Loucy (cell line): Measurements from ENCODE around the gene CTLA4.

Experiments
- H2AFZ ChIP-seq: fragments of 200-600 bp; sonication (generic); 2 replicates; pipeline ENCODE4 v1.6.0; 2016; ENCODE audit warnings: antibody characterized with exemption, mild to moderate bottlenecking, low read length, moderate library complexity
- H3F3A ChIP-seq: fragments of 200-600 bp; 2 replicates; pipeline ENCODE4 v1.6.0; 2016; ENCODE audit warnings: antibody characterized with exemption, low read depth, mild to moderate bottlenecking
- H3K27me3 ChIP-seq: fragments of 200-600 bp; sonication (generic); 2 replicates; pipeline ENCODE4 v1.6.1; 2014; ENCODE audit warnings: low read length, mild to moderate bottlenecking; ENCODE audit not compliant: insufficient read depth, poor library complexity, severe bottlenecking
- H3K36me3 ChIP-seq: fragments of 200-600 bp; sonication (generic); 2 replicates; pipeline ENCODE4 v1.6.1; 2016; ENCODE audit warnings: low read length; ENCODE audit not compliant: insufficient read depth
- H3K4me1 ChIP-seq: fragments of 200-600 bp; sonication (generic); 2 replicates; pipeline ENCODE4 v1.5.1; 2014; ENCODE audit warnings: low read length, mild to moderate bottlenecking; ENCODE audit not compliant: insufficient read depth, poor library complexity, severe bottlenecking
- H3K4me2 ChIP-seq: fragments of 200-600 bp; sonication (generic); 2 replicates; pipeline ENCODE4 v1.6.0; 2014; ENCODE audit warnings: antibody characterized with exemption, low read length, low read depth, mild to moderate bottlenecking; ENCODE audit not compliant: poor library complexity, severe bottlenecking
- H3K4me3 ChIP-seq: fragments of 200-600 bp; sonication (generic); 2 replicates; pipeline ENCODE4 v1.5.1; 2014; ENCODE audit warnings: low read length, mild to moderate bottlenecking, mixed read lengths; ENCODE audit not compliant: poor library complexity, severe bottlenecking
- H3K79me2 ChIP-seq: fragments of 200-600 bp; sonication (generic); 2 replicates; pipeline ENCODE4 v1.6.1; 2014; ENCODE audit warnings: low read length; ENCODE audit not compliant: insufficient read depth
- H3K9ac ChIP-seq: fragments of 200-600 bp; sonication (generic); 2 replicates; pipeline ENCODE4 v1.6.0; 2014; ENCODE audit warnings: mild to moderate bottlenecking, low read depth, low read length, moderate library complexity; ENCODE audit not compliant: poor library complexity, severe bottlenecking
- H3K9me2 ChIP-seq: fragments of 200-600 bp; sonication (generic); replicated peaks from 2 replicates; pipeline ENCODE4 v1.6.1; 2016; ENCODE audit warnings: low read depth, low read length, mixed read lengths
- H3K9me3 ChIP-seq: fragments of 200-600 bp; sonication (generic); 2 replicates; pipeline ENCODE4 v1.6.1; 2014; ENCODE audit warnings: mild to moderate bottlenecking, antibody characterized with exemption, low read length, low read depth; ENCODE audit not compliant: insufficient read depth
- H4K20me1 ChIP-seq: fragments of 200-600 bp; sonication (generic); 2 replicates; pipeline ENCODE4 v1.6.0; 2014; ENCODE audit warnings: antibody characterized with exemption, low read length, mild to moderate bottlenecking; ENCODE audit not compliant: insufficient read depth, poor library complexity, severe bottlenecking
- EZH2phosphoT487 ChIP-seq: fragments of 200-600 bp; IDR thresholded peaks from 2 replicates; pipeline ENCODE4 v1.6.1; 2018; ENCODE audit warnings: antibody characterized with exemption, mild to moderate bottlenecking, moderate library complexity, borderline replicate concordance
- TF ChIP-seq, protein P1 (sequence below): fragments of 200-600 bp; sonication (generic); conservative IDR thresholded peaks from 2 replicates; pipeline ENCODE4 v1.5.1; 2014; ENCODE audit warnings: mild to moderate bottlenecking, antibody characterized with exemption, low read length

Gene CTLA4

DNA sequence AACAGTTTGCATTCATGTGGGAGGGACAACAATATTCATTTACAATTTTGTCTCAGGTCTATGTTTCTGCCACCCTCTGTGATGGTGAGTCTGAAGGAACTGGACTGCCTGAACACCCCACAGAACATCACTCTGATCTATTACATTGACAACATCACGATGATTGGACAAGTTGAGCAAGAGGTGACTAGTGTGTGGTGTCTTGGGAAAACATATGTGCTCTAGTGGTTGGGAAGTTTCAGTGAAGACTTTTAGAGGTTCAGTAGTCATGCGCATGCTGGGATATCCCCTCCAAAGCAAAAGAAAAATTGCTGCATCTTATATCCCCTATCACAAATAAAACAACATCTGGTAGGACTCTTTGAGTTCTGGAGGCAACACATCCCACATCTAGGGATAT, 18.6 kb upstream of the CTLA4 start:
- Histone ChIP-seq H3K4me1 (no peaks in the 10 kb centered on the region), H3K4me2 (no peak overlapping the region), H3F3A (no peaks in the 10 kb centered on the region), H3K79me2 (no peaks in the 10 kb centered on the region), H3K9ac (no peak overlapping the region), H4K20me1 (no peaks in the 10 kb centered on the region), H3K9me2 (no peaks in the 10 kb centered on the region), H3K27me3 (no peaks in the 10 kb centered on the region), H2AFZ (no peak overlapping the region), H3K4me3 (no peak overlapping the region), H3K36me3 (no peaks in the 10 kb centered on the region), H3K9me3 (no peaks in the 10 kb centered on the region)
- TF ChIP-seq EZH2phosphoT487, result no peak
- TF ChIP-seq, protein P1, sequence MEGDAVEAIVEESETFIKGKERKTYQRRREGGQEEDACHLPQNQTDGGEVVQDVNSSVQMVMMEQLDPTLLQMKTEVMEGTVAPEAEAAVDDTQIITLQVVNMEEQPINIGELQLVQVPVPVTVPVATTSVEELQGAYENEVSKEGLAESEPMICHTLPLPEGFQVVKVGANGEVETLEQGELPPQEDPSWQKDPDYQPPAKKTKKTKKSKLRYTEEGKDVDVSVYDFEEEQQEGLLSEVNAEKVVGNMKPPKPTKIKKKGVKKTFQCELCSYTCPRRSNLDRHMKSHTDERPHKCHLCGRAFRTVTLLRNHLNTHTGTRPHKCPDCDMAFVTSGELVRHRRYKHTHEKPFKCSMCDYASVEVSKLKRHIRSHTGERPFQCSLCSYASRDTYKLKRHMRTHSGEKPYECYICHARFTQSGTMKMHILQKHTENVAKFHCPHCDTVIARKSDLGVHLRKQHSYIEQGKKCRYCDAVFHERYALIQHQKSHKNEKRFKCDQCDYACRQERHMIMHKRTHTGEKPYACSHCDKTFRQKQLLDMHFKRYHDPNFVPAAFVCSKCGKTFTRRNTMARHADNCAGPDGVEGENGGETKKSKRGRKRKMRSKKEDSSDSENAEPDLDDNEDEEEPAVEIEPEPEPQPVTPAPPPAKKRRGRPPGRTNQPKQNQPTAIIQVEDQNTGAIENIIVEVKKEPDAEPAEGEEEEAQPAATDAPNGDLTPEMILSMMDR, result no peak

DNA sequence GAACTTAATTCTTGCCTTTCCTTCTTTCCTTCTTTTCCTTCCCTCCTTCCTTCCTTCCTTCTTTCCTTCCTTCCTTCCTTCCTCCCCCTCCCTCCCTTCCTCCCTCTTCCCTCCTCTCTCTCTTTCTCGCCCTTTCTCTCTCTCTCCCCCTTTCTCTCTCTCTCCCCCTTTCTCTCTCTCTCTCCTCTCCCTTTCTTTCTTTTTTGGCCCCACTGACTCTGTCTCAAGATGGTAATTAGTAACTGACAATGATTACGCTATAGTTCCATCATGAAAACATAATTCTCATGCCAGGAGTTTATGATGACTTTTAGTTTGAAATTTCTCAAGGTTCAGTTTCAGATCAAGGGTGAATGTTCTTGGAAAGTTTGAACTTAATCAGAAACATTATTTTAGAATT, 14.8 kb upstream of the CTLA4 start:
- Histone ChIP-seq H3K4me3 (no peak overlapping the region), H3K9ac (no peak overlapping the region), H3F3A (no peaks in the 10 kb centered on the region), H3K36me3 (no peaks in the 10 kb centered on the region), H3K4me1 (peaks cover 12% of the 10 kb centered on the region), H4K20me1 (no peaks in the 10 kb centered on the region), H3K9me3 (no peaks in the 10 kb centered on the region), H3K9me2 (no peaks in the 10 kb centered on the region), H3K27me3 (no peaks in the 10 kb centered on the region), H3K4me2 (no peak overlapping the region), H2AFZ (no peak overlapping the region), H3K79me2 (no peaks in the 10 kb centered on the region)
- no peak for TF ChIP-seq EZH2phosphoT487
- TF ChIP-seq, protein P1, result no peak

DNA sequence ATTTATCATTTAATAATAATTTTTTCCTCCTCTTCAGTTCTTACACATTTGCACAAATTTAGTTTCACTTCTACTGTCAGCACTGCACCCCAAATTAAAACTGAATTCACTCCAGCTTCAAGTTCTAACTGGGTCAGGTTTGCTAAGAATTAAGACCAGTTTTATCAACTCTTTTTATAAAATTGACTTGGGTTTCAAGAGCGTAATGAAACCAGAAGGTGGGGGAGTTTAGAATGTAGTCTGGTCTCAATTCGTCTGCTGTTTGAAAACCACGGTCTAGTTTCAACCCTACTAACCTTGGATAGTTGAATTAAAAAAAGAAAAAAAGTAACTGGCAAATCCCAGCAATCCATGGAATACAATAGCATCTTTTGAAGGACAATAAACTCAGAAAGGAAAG, 14.3 kb upstream of the CTLA4 start:
- Histone ChIP-seq H3K9ac (no peak overlapping the region), H3K79me2 (no peaks in the 10 kb centered on the region), H3K36me3 (no peaks in the 10 kb centered on the region), H3K4me2 (no peak overlapping the region), H4K20me1 (no peaks in the 10 kb centered on the region), H3K27me3 (no peaks in the 10 kb centered on the region), H3K9me2 (no peaks in the 10 kb centered on the region), H3K9me3 (no peaks in the 10 kb centered on the region), H3F3A (no peaks in the 10 kb centered on the region), H3K4me3 (no peak overlapping the region), H3K4me1 (peaks cover 15% of the 10 kb centered on the region), H2AFZ (no peak overlapping the region)
- no peak for TF ChIP-seq EZH2phosphoT487
- TF ChIP-seq, protein P1, result no peak
